IPS DF 4.7 (cell line): ENCODE data around the gene PDLIM7.

Experiments used
- DNase-seq: peaks from one replicate; pipeline ENCODE4 v3.0.0-alpha.2; 2013; ENCODE audit warnings: low spot score; ENCODE audit errors: extremely low read depth

The PDLIM7 gene

GRCh38 chr5:177445917-177446199 lies 51.5 kb downstream of the PDLIM7 start:
- DNase-seq = no peak

- no peak for DNase-seq
Observed at GRCh38 chr5:177445052-177445916, 52.1 kb downstream of the PDLIM7 start.

GRCh38 chr5:177444106-177445051 lies 53.0 kb downstream of the PDLIM7 start:
- DNase-seq = no peak

GRCh38 chr5:177443144-177443983 lies 54.0 kb downstream of the PDLIM7 start:
- DNase-seq = no peak

- DNase-seq = no peak
Observed at GRCh38 chr5:177442066-177442826, 55.2 kb downstream of the PDLIM7 start.

GRCh38 chr5:177440990-177441780 lies 56.2 kb downstream of the PDLIM7 start:
- no peak for DNase-seq

- no peak for DNase-seq
Observed at GRCh38 chr5:177440211-177440989, 57.0 kb downstream of the PDLIM7 start.

GRCh38 chr5:177439518-177440053 lies 57.8 kb downstream of the PDLIM7 start:
- DNase-seq = no peak

GRCh38 chr5:177438468-177438867 lies 58.9 kb downstream of the PDLIM7 start:
- DNase-seq = no peak

- no peak for DNase-seq
Observed at GRCh38 chr5:177437623-177438022, 59.8 kb downstream of the PDLIM7 start.

- no peak for DNase-seq
Observed at GRCh38 chr5:177435847-177436536, 61.4 kb downstream of the PDLIM7 start.

GRCh38 chr5:177434942-177435738 lies 62.3 kb downstream of the PDLIM7 start:
- no peak for DNase-seq

GRCh38 chr5:177434437-177434836 lies 63.0 kb downstream of the PDLIM7 start:
- no peak for DNase-seq

GRCh38 chr5:177433658-177434217 lies 63.7 kb downstream of the PDLIM7 start:
- DNase-seq = no peak
